Measurements from ENCODE around the gene BCL2L12.
A peak's percentile ranks its signal among the peaks of the same experiment; 100 is the strongest.

The BCL2L12 gene

DNA sequence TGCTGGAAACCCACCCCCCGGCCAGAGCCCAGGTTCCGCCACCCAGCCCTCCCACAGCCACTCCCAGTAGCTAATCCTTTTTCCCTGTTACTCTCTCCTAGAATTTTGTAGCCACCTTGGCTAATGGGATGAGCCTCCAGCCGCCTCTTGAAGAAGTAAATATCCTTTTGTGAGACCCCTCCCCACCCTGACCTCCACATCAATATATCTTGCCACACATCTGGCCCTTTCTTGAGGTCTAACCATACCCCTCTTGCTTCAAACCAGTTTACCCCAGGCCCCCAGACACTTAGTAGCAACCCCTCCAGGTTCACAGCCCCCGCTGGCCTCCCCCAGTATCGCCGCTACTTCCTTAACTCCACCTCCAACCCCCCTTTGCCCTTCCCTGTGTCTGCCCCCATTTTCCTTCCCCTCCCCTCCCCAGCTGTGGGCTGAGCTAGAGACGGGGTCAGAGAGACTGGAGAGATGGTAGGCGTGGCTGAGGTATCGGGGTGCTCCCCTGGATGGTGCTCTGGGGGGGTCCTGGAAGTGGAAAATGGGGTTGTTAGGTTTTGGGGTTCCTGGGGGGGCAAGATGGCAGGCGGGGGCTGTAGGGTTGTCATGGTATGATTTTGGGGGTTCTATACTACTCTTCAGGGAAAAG, 14.2 kb downstream of the BCL2L12 start:
- TF ChIP-seq, protein P1, sequence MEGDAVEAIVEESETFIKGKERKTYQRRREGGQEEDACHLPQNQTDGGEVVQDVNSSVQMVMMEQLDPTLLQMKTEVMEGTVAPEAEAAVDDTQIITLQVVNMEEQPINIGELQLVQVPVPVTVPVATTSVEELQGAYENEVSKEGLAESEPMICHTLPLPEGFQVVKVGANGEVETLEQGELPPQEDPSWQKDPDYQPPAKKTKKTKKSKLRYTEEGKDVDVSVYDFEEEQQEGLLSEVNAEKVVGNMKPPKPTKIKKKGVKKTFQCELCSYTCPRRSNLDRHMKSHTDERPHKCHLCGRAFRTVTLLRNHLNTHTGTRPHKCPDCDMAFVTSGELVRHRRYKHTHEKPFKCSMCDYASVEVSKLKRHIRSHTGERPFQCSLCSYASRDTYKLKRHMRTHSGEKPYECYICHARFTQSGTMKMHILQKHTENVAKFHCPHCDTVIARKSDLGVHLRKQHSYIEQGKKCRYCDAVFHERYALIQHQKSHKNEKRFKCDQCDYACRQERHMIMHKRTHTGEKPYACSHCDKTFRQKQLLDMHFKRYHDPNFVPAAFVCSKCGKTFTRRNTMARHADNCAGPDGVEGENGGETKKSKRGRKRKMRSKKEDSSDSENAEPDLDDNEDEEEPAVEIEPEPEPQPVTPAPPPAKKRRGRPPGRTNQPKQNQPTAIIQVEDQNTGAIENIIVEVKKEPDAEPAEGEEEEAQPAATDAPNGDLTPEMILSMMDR (conservative IDR thresholded peaks at IDR 0.05) = no peak
- H3K27ac ChIP-seq = peak overlapping the region; percentile 96

DNA sequence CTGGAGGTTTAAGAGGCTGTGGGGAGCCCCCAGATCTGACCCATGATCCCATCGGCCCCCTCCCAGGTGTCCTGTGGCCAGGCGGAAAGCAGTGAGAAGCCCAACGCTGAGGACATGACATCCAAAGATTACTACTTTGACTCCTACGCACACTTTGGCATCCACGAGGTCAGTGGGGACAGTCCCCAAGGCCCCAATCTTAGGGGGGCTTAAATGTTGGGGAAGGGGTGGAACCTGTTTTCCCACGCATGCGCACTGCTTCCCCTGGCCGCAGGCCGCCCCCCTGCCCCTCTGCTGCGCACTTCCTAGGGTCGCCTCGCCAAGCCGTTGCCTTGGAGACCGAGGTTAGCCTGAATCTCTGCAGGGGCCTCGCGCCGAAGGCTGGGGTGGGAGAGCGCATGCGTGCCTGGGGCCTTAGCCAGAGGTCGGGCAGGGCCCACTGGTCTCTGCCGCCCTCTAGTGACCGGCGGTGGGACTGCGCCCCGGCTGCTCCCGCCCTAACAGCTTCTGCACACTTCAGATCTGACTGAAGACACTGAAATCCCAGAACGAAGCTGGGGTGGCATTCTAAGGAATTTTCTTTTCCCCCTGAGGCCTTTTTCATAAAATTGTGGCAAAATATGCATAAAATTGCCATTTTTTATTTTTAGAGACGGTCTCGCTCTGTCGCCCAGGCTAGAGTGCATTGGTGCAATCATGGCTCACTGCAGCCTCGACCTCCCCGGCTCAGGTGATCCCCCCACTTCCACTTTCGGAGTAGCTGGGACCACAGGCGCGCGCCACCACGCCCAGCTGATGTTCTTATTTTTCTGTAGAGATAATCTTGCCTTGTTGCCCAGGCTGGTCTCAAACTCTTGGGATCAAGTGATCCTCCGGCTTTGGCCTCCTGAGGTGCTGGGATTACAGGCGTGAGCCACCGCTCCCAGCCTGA, 15.0 kb downstream of the BCL2L12 start:
- TF ChIP-seq, protein P1 (conservative IDR thresholded peaks at IDR 0.05) = peak; percentile 100
- peak overlapping the region; percentile 96 for H3K27ac ChIP-seq

DNA sequence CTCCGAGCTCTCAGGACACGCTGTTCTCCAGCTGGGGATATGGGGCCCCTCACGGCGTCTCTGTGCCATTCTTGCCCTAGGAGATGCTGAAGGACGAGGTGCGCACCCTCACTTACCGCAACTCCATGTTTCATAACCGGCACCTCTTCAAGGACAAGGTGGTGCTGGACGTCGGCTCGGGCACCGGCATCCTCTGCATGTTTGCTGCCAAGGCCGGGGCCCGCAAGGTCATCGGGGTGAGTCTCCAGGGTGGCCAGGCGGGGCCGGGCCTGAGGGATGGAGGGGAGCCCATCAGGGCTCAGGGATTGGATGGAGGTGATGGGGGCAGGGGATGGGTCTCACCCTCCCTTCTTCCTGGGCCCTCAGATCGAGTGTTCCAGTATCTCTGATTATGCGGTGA, 16.1 kb downstream of the BCL2L12 start:
- no peak overlapping the region for H3K27ac ChIP-seq
- TF ChIP-seq, protein P1 (conservative IDR thresholded peaks at IDR 0.05) = no peak

DNA sequence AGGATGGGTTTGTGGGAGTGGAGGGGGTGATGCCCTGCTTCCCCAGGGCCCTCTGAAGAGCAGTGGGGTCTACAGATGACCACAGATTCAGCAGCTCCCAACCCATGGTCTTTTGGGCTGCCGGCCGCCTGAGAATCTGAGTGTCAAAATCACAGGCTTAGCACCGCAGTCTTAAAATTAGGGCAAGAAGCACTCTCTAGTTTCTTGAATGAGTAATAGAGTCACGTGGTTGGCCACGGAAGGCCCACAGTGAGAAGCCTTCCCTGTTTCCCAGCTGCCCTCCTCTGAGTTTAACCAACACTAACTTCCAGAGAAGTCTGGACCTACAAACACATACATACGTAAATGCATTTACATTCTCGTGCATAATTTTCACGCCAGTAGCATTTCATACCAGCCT, 16.5 kb downstream of the BCL2L12 start:
- TF ChIP-seq, protein P1 (conservative IDR thresholded peaks at IDR 0.05) = no peak
- H3K27ac ChIP-seq = no peak overlapping the region

DNA sequence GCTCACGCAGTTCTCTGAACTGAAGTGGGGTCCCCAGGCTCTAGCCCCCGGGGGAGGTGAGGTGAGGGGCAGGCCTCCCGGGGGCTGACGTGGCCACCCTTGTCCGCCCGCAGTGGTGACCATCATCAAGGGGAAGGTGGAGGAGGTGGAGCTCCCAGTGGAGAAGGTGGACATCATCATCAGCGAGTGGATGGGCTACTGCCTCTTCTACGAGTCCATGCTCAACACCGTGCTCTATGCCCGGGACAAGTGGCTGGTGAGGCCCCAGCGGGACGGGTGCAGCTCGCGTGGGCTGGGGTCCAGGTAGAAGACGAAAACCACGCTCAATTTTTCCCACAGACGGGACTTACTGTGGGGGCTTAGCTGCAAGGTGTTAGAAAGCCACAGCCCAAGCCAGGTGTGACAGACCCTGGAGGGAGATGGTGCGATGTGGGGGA, 18.1 kb downstream of the BCL2L12 start:
- H3K27ac ChIP-seq = no peak overlapping the region
- TF ChIP-seq, protein P1 (conservative IDR thresholded peaks at IDR 0.05) = no peak

DNA sequence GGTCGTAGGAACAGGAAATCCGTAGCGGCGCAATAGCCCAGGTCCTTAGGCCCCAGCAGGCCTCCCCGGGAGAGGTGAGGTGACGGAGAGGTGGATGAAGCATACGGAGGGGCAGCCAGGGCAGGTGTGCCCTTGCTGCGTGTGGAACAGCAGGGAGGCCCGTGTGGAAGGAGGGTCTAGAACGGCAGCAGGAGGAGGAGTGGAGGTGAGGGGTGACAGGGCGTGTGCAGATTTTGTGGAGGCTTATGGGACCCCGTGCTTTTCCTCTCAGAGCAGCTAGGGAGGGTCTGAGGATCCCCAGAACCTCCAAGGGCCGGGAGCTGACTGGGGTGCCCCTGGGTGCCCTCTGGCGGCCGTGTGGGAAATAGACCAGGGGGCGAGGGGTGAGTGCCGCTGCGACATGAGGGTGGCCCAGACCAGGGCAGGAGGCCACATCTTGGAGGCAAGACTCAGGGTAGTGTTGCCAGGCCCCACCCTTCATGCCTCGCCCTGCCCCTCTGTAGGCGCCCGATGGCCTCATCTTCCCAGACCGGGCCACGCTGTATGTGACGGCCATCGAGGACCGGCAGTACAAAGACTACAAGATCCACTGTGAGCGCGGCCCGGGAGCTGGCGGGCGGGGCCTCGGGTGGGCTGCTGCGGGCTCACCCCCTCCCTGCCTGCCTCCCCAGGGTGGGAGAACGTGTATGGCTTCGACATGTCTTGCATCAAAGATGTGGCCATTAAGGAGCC, 18.7 kb downstream of the BCL2L12 start:
- H3K27ac ChIP-seq = no peak overlapping the region
- TF ChIP-seq, protein P1 (conservative IDR thresholded peaks at IDR 0.05) = peak; percentile 81

Measured in VCaP (cell line).